H9 (cell line): ENCODE results near the gene PKN3. TPM values are rescaled to one million over a fixed set of nuclear protein-coding genes. Genes with fewer than 3 reads are reported as not detected.
"Not testable (repeated sequence)": the region's sequence is repeated elsewhere in the genome, so short reads cannot be mapped to it uniquely, and the experiment has no call there.

ENCODE experiments used
- DNase-seq: peaks from one replicate; pipeline ENCODE4 v3.0.0-alpha.2; 2017
- H2AFZ ChIP-seq: one replicate; pipeline ENCODE4 v1.6.1; 2013; ENCODE audit warnings: mild to moderate bottlenecking, low read length, control low read depth, moderate library complexity
- H2AK5ac ChIP-seq: 2 replicates; pipeline ENCODE4 v1.6.1; 2013; ENCODE audit warnings: low read length, control low read depth, mixed read lengths; ENCODE audit not compliant: insufficient read length
- H2BK120ac ChIP-seq: one replicate; pipeline ENCODE4 v1.6.1; 2013; ENCODE audit warnings: low read depth, mild to moderate bottlenecking, low read length, control low read depth, inconsistent platforms; ENCODE audit not compliant: poor library complexity, severe bottlenecking
- H2BK12ac ChIP-seq: 2 replicates; pipeline ENCODE4 v1.6.1; 2013; ENCODE audit warnings: low read length, control low read depth, mixed read lengths, low read depth; ENCODE audit not compliant: insufficient read length
- H2BK15ac ChIP-seq: 2 replicates; pipeline ENCODE4 v1.6.1; 2013; ENCODE audit warnings: low read depth, low read length, control low read depth
- H2BK20ac ChIP-seq: one replicate; pipeline ENCODE4 v1.6.1; 2013; ENCODE audit warnings: low read depth, mild to moderate bottlenecking, low read length, control low read depth, inconsistent platforms; ENCODE audit not compliant: poor library complexity, severe bottlenecking
- H2BK5ac ChIP-seq: 2 replicates; pipeline ENCODE4 v1.6.1; 2013; ENCODE audit warnings: low read length, control low read depth, mixed read lengths; ENCODE audit not compliant: insufficient read length
- H3K14ac ChIP-seq: 2 replicates; pipeline ENCODE4 v1.6.1; 2013; ENCODE audit warnings: low read length, control low read depth; ENCODE audit not compliant: insufficient read depth
- H3K18ac ChIP-seq: 2 replicates; pipeline ENCODE4 v1.6.1; 2013; ENCODE audit warnings: low read depth, mild to moderate bottlenecking, mixed read lengths, low read length, control low read depth; ENCODE audit not compliant: insufficient read length
- H3K23ac ChIP-seq: 2 replicates; pipeline ENCODE4 v1.6.1; 2013; ENCODE audit warnings: low read length, control low read depth, mixed read lengths, low read depth; ENCODE audit not compliant: insufficient read length
- H3K23me2 ChIP-seq: 2 replicates; pipeline ENCODE4 v1.6.1; 2013; ENCODE audit warnings: low read depth, mild to moderate bottlenecking, mixed read lengths, low read length, control low read depth; ENCODE audit not compliant: insufficient read length, poor library complexity, severe bottlenecking
- H3K27ac ChIP-seq: 2 replicates; pipeline ENCODE4 v1.5.1; 2013; ENCODE audit warnings: low read length, control low read depth, mixed read lengths, low read depth; ENCODE audit not compliant: insufficient read length
- H3K27me3 ChIP-seq: 2 replicates; pipeline ENCODE4 v1.6.1; 2013; ENCODE audit warnings: low read length, control low read depth, inconsistent platforms; ENCODE audit not compliant: insufficient read depth
- H3K4ac ChIP-seq: 2 replicates; pipeline ENCODE4 v1.6.1; 2013; ENCODE audit warnings: low read depth, mild to moderate bottlenecking, control low read depth, inconsistent platforms, low read length, moderate library complexity
- H3K4me1 ChIP-seq: 2 replicates; pipeline ENCODE4 v1.6.1; 2013; ENCODE audit warnings: low read length, control low read depth, inconsistent platforms; ENCODE audit not compliant: insufficient read depth
- H3K4me2 ChIP-seq: 2 replicates; pipeline ENCODE4 v1.6.1; 2013; ENCODE audit warnings: low read length, control low read depth, mixed read lengths; ENCODE audit not compliant: insufficient read length, insufficient read depth
- H3K56ac ChIP-seq: 2 replicates; pipeline ENCODE4 v1.6.1; 2013; ENCODE audit warnings: low read depth, mild to moderate bottlenecking, mixed read lengths, low read length, control low read depth; ENCODE audit not compliant: insufficient read length
- H3K79me1 ChIP-seq: 2 replicates; pipeline ENCODE4 v1.6.1; 2013; ENCODE audit warnings: low read depth, mild to moderate bottlenecking, moderate library complexity, low read length, control low read depth, inconsistent platforms; ENCODE audit not compliant: insufficient read depth, poor library complexity, severe bottlenecking
- H3K79me2 ChIP-seq: 2 replicates; pipeline ENCODE4 v1.6.1; 2013; ENCODE audit warnings: low read length, control low read depth, inconsistent platforms; ENCODE audit not compliant: insufficient read depth
- H3K9ac ChIP-seq: 2 replicates; pipeline ENCODE4 v1.6.1; 2013; ENCODE audit warnings: low read length, control low read depth, mixed read lengths; ENCODE audit not compliant: insufficient read length; ENCODE audit errors: extremely low read depth
- H3K9me3 ChIP-seq: one replicate; pipeline ENCODE4 v1.6.1; 2013; ENCODE audit warnings: low read depth, low read length, inconsistent platforms; ENCODE audit not compliant: control insufficient read depth
- H3T11ph ChIP-seq: one replicate; pipeline ENCODE4 v1.6.1; 2013; ENCODE audit warnings: mild to moderate bottlenecking, low read length, control low read depth, inconsistent platforms
- H4K20me1 ChIP-seq: one replicate; pipeline ENCODE4 v1.6.1; 2013; ENCODE audit not compliant: control insufficient read depth, insufficient read length, insufficient read depth
- H4K5ac ChIP-seq: 2 replicates; pipeline ENCODE4 v1.6.1; 2013; ENCODE audit warnings: low read depth, mild to moderate bottlenecking, mixed read lengths, low read length, control low read depth; ENCODE audit not compliant: insufficient read length
- H4K8ac ChIP-seq: replicated peaks from 2 replicates; pipeline ENCODE4 v1.6.1; 2013; ENCODE audit warnings: low read length, control low read depth, mixed read lengths, low read depth; ENCODE audit not compliant: insufficient read length
- H4K91ac ChIP-seq: 2 replicates; pipeline ENCODE4 v1.6.1; 2013; ENCODE audit warnings: low read depth, mild to moderate bottlenecking, moderate library complexity, mixed read lengths, low read length, control low read depth; ENCODE audit not compliant: insufficient read length
- H3K27ac Mint-ChIP-seq, 3 experiments: 2 replicates in 2 of 3; 3 replicates in 1 of 3; pipeline ENCODE4 v1.8.0; 2020 to 2021; ENCODE audit warnings: mixed read lengths in 3 of 3, mild to moderate bottlenecking in 1 of 3, moderate library complexity in 1 of 3
- H3K27me3 Mint-ChIP-seq: 2 replicates; pipeline ENCODE4 v1.8.0; 2021; ENCODE audit warnings: low read depth, mild to moderate bottlenecking, moderate library complexity, mixed read lengths
- H3K36me3 Mint-ChIP-seq, 3 experiments: 2 replicates in 2 of 3; 3 replicates in 1 of 3; pipeline ENCODE4 v1.8.0; 2020 to 2021; ENCODE audit warnings: low read depth in 3 of 3, mixed read lengths in 3 of 3; ENCODE audit not compliant: insufficient read depth in 1 of 3
- H3K4me1 Mint-ChIP-seq, 2 experiments: 2 replicates each; pipeline ENCODE4 v1.8.0; 2020; ENCODE audit warnings: mixed read lengths in 2 of 2
- H3K4me3 Mint-ChIP-seq, 2 experiments: 2 replicates in 1 of 2; 3 replicates in 1 of 2; pipeline ENCODE4 v1.8.0; 2020 to 2021; ENCODE audit warnings: mild to moderate bottlenecking in 2 of 2, mixed read lengths in 2 of 2, moderate library complexity in 1 of 2
- H3K9me3 Mint-ChIP-seq, 2 experiments: 2 replicates in 1 of 2; 3 replicates in 1 of 2; pipeline ENCODE4 v1.8.0; 2020; ENCODE audit warnings: mild to moderate bottlenecking in 2 of 2, mixed read lengths in 2 of 2, moderate library complexity in 1 of 2
- WGBS: extraction: QIAGEN DNeasy Blood & Tissue Kit; methylation state at CpG from one replicate; pipeline ENCODE4 v1.1.7; 2013; ENCODE audit warnings: missing lambda C conversion rate, low lambda C conversion rate, mixed read lengths; ENCODE audit not compliant: insufficient read length; ENCODE audit errors: extremely low coverage; 5-methylcytosine and 5-hydroxymethylcytosine counted together
- total RNA-seq: library from RNA; stranded (reverse); gene quantifications from 2 replicates; pipeline ENCODE4 v1.2.1, GENCODE V29; 2021
- TF ChIP-seq, protein P1 (sequence below): fragments of 200-600 bp; sonication (generic); conservative IDR thresholded peaks from 3 replicates; pipeline ENCODE4 v1.8.0; 2021; ENCODE audit warnings: antibody characterized with exemption, mild to moderate bottlenecking

The PKN3 gene
- total RNA-seq, 1 experiment from 2014 or later, result 25.0 TPM

DNA sequence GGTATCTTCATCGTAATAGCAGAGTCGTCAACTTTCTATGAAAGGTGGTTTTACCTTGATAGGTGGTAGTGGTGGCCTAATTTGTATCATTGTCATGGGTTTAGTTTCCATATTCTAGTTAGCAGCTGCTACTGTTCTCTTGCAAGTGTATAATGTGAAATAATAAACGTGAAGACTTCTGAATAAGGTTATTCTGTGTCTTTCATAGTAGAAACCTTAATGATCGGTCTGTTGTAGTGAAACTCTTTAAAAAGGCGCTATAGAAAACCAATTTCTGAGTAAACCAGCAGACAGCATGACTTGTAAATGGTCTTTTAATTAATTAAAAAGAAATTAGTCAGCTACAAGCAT lies 11.6 kb upstream of the PKN3 start:
- H3K27me3 ChIP-seq, result no peaks in the 10 kb centered on the region
- no peak overlapping the region for H3K14ac ChIP-seq
- H2BK12ac ChIP-seq, result no peak overlapping the region
- peak overlapping the region; percentile 100 for H3K4me2 ChIP-seq
- H3K9me3 ChIP-seq, result no peaks in the 10 kb centered on the region
- peaks cover 11% of the 10 kb centered on the region for H3K23me2 ChIP-seq
- TF ChIP-seq, protein P1, sequence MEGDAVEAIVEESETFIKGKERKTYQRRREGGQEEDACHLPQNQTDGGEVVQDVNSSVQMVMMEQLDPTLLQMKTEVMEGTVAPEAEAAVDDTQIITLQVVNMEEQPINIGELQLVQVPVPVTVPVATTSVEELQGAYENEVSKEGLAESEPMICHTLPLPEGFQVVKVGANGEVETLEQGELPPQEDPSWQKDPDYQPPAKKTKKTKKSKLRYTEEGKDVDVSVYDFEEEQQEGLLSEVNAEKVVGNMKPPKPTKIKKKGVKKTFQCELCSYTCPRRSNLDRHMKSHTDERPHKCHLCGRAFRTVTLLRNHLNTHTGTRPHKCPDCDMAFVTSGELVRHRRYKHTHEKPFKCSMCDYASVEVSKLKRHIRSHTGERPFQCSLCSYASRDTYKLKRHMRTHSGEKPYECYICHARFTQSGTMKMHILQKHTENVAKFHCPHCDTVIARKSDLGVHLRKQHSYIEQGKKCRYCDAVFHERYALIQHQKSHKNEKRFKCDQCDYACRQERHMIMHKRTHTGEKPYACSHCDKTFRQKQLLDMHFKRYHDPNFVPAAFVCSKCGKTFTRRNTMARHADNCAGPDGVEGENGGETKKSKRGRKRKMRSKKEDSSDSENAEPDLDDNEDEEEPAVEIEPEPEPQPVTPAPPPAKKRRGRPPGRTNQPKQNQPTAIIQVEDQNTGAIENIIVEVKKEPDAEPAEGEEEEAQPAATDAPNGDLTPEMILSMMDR, result no peak
- H3K4me1 ChIP-seq, result no peaks in the 10 kb centered on the region; the same call in 1 of the 2 replicates
- H2BK120ac ChIP-seq, result no peak overlapping the region
- no peaks in the 10 kb centered on the region for H4K20me1 ChIP-seq
- no peak overlapping the region for H3T11ph ChIP-seq
- Mint-ChIP-seq H3K27ac (peak overlapping the region; percentile 95 to 99 (median 96)), H3K9me3 (peaks cover 0 to 5% of the 10 kb centered on the region in 2 experiments; a peak in 2 of 5 replicates), H3K27me3 (no peaks in the 10 kb centered on the region), H3K4me3 (peak overlapping the region; percentile 93 to 99), H3K36me3 (peaks cover 61 to 73% (median 62%) of the 10 kb centered on the region in 3 experiments), H3K4me1 (peaks cover 36 to 44% of the 10 kb centered on the region in 2 experiments)
- H3K9ac ChIP-seq, result peak overlapping the region; percentile 96
- no peak overlapping the region for H2BK20ac ChIP-seq
- no peak overlapping the region for H3K56ac ChIP-seq
- H4K8ac ChIP-seq, result no peak overlapping the region
- no peak overlapping the region for H2BK15ac ChIP-seq
- H2BK5ac ChIP-seq, result peak overlapping the region; percentile 96
- H2AK5ac ChIP-seq, result no peak overlapping the region
- H4K91ac ChIP-seq, result no peak overlapping the region
- H3K79me1 ChIP-seq, result no peaks in the 10 kb centered on the region
- no peak overlapping the region for H4K5ac ChIP-seq
- H3K23ac ChIP-seq, result no peak overlapping the region
- H3K79me2 ChIP-seq, result peaks cover 27% of the 10 kb centered on the region; the same call in 1 of the 2 replicates
- no peak overlapping the region for H2AFZ ChIP-seq
- H3K27ac ChIP-seq, result peak overlapping the region; percentile 59
- no CpG with 5 or more reads among the region's 5 CpGs for WGBS
- no peak overlapping the region for H3K4ac ChIP-seq
- H3K18ac ChIP-seq, result peak overlapping the region; percentile 79
- no peak for DNase-seq

DNA sequence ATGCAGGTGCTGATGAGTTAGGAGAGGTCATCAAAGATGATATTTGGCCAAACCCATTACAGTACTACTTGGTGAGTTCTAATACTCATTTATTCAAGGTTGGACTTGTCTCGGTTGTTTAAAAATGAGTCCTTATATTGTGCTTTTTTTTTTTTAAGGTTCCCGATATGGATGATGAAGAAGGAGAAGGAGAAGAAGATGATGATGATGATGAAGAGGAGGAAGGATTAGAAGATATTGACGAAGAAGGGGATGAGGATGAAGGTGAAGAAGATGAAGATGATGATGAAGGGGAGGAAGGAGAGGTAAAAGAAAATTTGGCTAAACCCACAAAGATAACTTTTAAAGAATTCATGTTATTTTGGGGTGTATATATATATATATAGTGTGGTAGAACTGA lies 8.6 kb upstream of the PKN3 start:
- H3K4me1 ChIP-seq, H3K27me3 ChIP-seq, H3K4ac ChIP-seq, H3K56ac ChIP-seq, H2BK5ac ChIP-seq, DNase-seq, H3K4me3 Mint-ChIP-seq, H2BK20ac ChIP-seq, H2BK15ac ChIP-seq, H3K27ac ChIP-seq, H3T11ph ChIP-seq, H2BK12ac ChIP-seq, H3K79me1 ChIP-seq, H3K18ac ChIP-seq, H3K27me3 Mint-ChIP-seq, H4K8ac ChIP-seq, H3K23me2 ChIP-seq, H2BK120ac ChIP-seq, H3K9ac ChIP-seq, H3K9me3 ChIP-seq, H4K20me1 ChIP-seq, H4K91ac ChIP-seq, H3K4me2 ChIP-seq, H3K9me3 Mint-ChIP-seq, H4K5ac ChIP-seq, H2AFZ ChIP-seq, H3K23ac ChIP-seq, H2AK5ac ChIP-seq, H3K14ac ChIP-seq: not testable (repeated sequence)
- Mint-ChIP-seq H3K36me3 (peaks cover 55 to 75% (median 65%) of the 10 kb centered on the region in 3 experiments), H3K4me1 (peaks cover 11 to 16% of the 10 kb centered on the region in 2 experiments), H3K27ac (peak overlapping the region in 1 of 3 experiments; percentile 32; a peak in 1 of 7 replicates)
- peaks cover 14% of the 10 kb centered on the region; the same call in 1 of the 2 replicates for H3K79me2 ChIP-seq
- 100% methylated on average over 2 of the region's 3 CpGs for WGBS
